Heart left ventricle (tissue), 13 donors: ENCODE measurements around the gene GPRASP2.

Source experiments
- POLR2A ChIP-seq, 2 donors: fragments of 450-650 bp; IDR thresholded peaks; one replicate each; pipeline ENCODE4 v1.6.1; 2017; ENCODE audit warnings: antibody characterized with exemption in 2 of 2, mild to moderate bottlenecking in 2 of 2, moderate library complexity in 2 of 2
- TF ChIP-seq, protein P1 (sequence below), 12 donors: fragments of 200-600 bp; sonication (generic) in 4 of 12; IDR thresholded peaks; one replicate each; pipeline versions ENCODE4 v1.5.0 to v1.8.0; 2018 to 2022; ENCODE audit warnings: antibody characterized with exemption in 12 of 12, mild to moderate bottlenecking in 5 of 12
- donor health status: ischemic (EF 13 %, LVEDD 7.1; RV severe dilation, severe dysfunction).
- donor health status: DM: no; HTN: yes; CAD: no.
- donor health status: DM: no; HTN: no; CAD: no.
- donor health status: ischemic (EF 25% LVEDD 6.9; RV normal size, moderate dysfunction).
- donor health status: ischemic (EF 25% LVEDD 5.7; RV mildly dilated, moderate dysfunction).
- donor health status: ischemic (EF 35%, LVEDD 5.7; RV mildly dilated, moderate dysfunction).
- donor health status: nonischemic (EF 11% LVEDD 7.7; RV severe dilation, severe dysfunction).
- donor health status: DM: yes; HTN: yes; CAD: no.
- donor health status: PGD.
- donor health status: ischemic (EF 29% LVEDD 5.4; RV normal size, mild dysfunction).
- donor health status: nonischemic (EF 23%, LVEDD 6.1; RV moderate dilation, normal function).

DNA sequence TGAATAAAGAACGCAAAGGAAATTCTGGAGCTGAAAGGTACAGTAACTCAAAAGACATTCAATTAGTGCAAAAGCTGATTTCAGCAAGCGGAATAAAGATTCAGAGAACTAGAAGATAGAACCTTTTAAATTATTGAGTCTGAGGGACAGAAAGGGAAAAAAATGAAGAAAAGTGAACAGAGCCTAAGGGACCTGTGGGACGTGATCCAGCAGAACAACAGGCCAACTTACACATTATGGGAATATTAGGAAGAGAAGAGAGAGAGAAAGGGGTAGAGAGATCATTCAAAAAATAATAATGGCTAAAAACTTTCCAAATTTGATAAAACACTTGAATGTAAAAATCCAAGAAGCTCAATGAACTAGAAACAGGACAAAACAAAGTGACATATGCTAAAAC lies 17.5 kb upstream of the GPRASP2 start:
- TF ChIP-seq, protein P1, sequence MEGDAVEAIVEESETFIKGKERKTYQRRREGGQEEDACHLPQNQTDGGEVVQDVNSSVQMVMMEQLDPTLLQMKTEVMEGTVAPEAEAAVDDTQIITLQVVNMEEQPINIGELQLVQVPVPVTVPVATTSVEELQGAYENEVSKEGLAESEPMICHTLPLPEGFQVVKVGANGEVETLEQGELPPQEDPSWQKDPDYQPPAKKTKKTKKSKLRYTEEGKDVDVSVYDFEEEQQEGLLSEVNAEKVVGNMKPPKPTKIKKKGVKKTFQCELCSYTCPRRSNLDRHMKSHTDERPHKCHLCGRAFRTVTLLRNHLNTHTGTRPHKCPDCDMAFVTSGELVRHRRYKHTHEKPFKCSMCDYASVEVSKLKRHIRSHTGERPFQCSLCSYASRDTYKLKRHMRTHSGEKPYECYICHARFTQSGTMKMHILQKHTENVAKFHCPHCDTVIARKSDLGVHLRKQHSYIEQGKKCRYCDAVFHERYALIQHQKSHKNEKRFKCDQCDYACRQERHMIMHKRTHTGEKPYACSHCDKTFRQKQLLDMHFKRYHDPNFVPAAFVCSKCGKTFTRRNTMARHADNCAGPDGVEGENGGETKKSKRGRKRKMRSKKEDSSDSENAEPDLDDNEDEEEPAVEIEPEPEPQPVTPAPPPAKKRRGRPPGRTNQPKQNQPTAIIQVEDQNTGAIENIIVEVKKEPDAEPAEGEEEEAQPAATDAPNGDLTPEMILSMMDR (IDR thresholded peaks at IDR 0.05), result no peak
- TF ChIP-seq POLR2A (IDR thresholded peaks at IDR 0.05), result no peak
